Type B pancreatic cell (in vitro differentiated cells): Measurements from ENCODE around the gene RIC1. TPM values are rescaled to one million over a fixed set of nuclear protein-coding genes. Genes with fewer than 3 reads are reported as not detected.
"Not testable (repeated sequence)": the region's sequence is repeated elsewhere in the genome, so short reads cannot be mapped to it uniquely, and the experiment has no call there.

Source experiments
- DNase-seq: peaks from one replicate; pipeline ENCODE4 v3.0.0; 2021; ENCODE audit warnings: mixed read lengths; ENCODE audit not compliant: unreplicated experiment; ENCODE audit errors: extremely low spot score
- H3K27ac Mint-ChIP-seq: 2 replicates; pipeline ENCODE4 v1.8.0; 2021; ENCODE audit warnings: mild to moderate bottlenecking, mixed read lengths
- H3K27me3 Mint-ChIP-seq: 2 replicates; pipeline ENCODE4 v1.8.0; 2021; ENCODE audit warnings: mixed read lengths
- H3K36me3 Mint-ChIP-seq: 2 replicates; pipeline ENCODE4 v1.8.0; 2021; ENCODE audit warnings: mixed read lengths
- H3K4me1 Mint-ChIP-seq: one replicate; pipeline ENCODE4 v1.8.0; 2021; ENCODE audit warnings: mixed read lengths; ENCODE audit not compliant: unreplicated experiment
- H3K4me3 Mint-ChIP-seq: 2 replicates; pipeline ENCODE4 v1.8.0; 2021; ENCODE audit warnings: mild to moderate bottlenecking, mixed read lengths
- H3K9me3 Mint-ChIP-seq: 2 replicates; pipeline ENCODE4 v1.8.0; 2021; ENCODE audit warnings: mixed read lengths
- CTCF ChIP-seq: fragments of 200-600 bp; sonication (generic); conservative IDR thresholded peaks from 2 replicates; pipeline ENCODE4 v1.5.0; 2021; ENCODE audit warnings: antibody characterized with exemption, mild to moderate bottlenecking
- total RNA-seq: library from RNA; stranded (reverse); gene quantifications from 2 replicates; pipeline ENCODE4 v1.2.1, GENCODE V29; 2021; ENCODE audit warnings: low replicate concordance

RIC1 gene
- total RNA-seq, 1 donor from 2014 or later: 26.6 TPM

GRCh38 chr9:5799314-5799713, 170.4 kb downstream of the RIC1 start:
- H3K36me3 Mint-ChIP-seq: peaks cover 16% of the 10 kb centered on the region
- no peak for DNase-seq
- TF ChIP-seq CTCF: peak; percentile 70
- peaks cover 15% of the 10 kb centered on the region for H3K4me1 Mint-ChIP-seq
- peak overlapping the region; percentile 37 for H3K4me3 Mint-ChIP-seq
- peak overlapping the region; percentile 44 for H3K27ac Mint-ChIP-seq
- H3K9me3 Mint-ChIP-seq: no peaks in the 10 kb centered on the region
- no peaks in the 10 kb centered on the region for H3K27me3 Mint-ChIP-seq

GRCh38 chr9:5800378-5800777, 171.5 kb downstream of the RIC1 start:
- H3K9me3 Mint-ChIP-seq, H3K36me3 Mint-ChIP-seq, H3K27me3 Mint-ChIP-seq, DNase-seq, H3K4me3 Mint-ChIP-seq, H3K27ac Mint-ChIP-seq: not testable (repeated sequence)
- H3K4me1 Mint-ChIP-seq: peaks cover 15% of the 10 kb centered on the region

- no peak for TF ChIP-seq CTCF
- no peak for DNase-seq
- no peaks in the 10 kb centered on the region for H3K27me3 Mint-ChIP-seq
These were observed 172.2 kb downstream of the RIC1 start for GRCh38 chr9:5800969-5801738.

GRCh38 chr9:5801739-5802113, 172.8 kb downstream of the RIC1 start:
- no peak overlapping the region for H3K4me3 Mint-ChIP-seq

More at GRCh38 chr9:5800969-5801738, 172.2 kb downstream of the RIC1 start:
- Mint-ChIP-seq H3K27ac (peak overlapping the region; percentile 5), H3K9me3 (no peaks in the 10 kb centered on the region), H3K4me1 (peaks cover 15% of the 10 kb centered on the region), H3K36me3 (peaks cover 6% of the 10 kb centered on the region), H3K4me3 (no peak overlapping the region)

GRCh38 chr9:5805478-5805877, 176.6 kb downstream of the RIC1 start:
- no peak overlapping the region for H3K4me3 Mint-ChIP-seq
- H3K9me3 Mint-ChIP-seq: no peaks in the 10 kb centered on the region
- H3K27ac Mint-ChIP-seq: no peak overlapping the region
- peaks cover 9% of the 10 kb centered on the region for H3K36me3 Mint-ChIP-seq
- peaks cover 10% of the 10 kb centered on the region for H3K4me1 Mint-ChIP-seq
- no peak for DNase-seq
- TF ChIP-seq CTCF: no peak
- no peaks in the 10 kb centered on the region for H3K27me3 Mint-ChIP-seq

More at GRCh38 chr9:5801739-5802113, 172.8 kb downstream of the RIC1 start:
- TF ChIP-seq CTCF: no peak
- DNase-seq: no peak
- Mint-ChIP-seq H3K27ac (peak overlapping the region; percentile 5), H3K4me1 (peaks cover 15% of the 10 kb centered on the region), H3K27me3 (no peaks in the 10 kb centered on the region), H3K36me3 (peaks cover under 1% of the 10 kb centered on the region), H3K9me3 (no peaks in the 10 kb centered on the region)

- Mint-ChIP-seq H3K36me3 (peaks cover 29% of the 10 kb centered on the region), H3K4me3 (no peak overlapping the region), H3K27me3 (no peaks in the 10 kb centered on the region), H3K4me1 (no peaks in the 10 kb centered on the region), H3K27ac (no peak overlapping the region), H3K9me3 (no peaks in the 10 kb centered on the region)
- no peak for DNase-seq
- no peak for TF ChIP-seq CTCF
These were observed 182.8 kb downstream of the RIC1 start for GRCh38 chr9:5811751-5812150.
